Measurements from ENCODE around the gene LRRN2.

DNA sequence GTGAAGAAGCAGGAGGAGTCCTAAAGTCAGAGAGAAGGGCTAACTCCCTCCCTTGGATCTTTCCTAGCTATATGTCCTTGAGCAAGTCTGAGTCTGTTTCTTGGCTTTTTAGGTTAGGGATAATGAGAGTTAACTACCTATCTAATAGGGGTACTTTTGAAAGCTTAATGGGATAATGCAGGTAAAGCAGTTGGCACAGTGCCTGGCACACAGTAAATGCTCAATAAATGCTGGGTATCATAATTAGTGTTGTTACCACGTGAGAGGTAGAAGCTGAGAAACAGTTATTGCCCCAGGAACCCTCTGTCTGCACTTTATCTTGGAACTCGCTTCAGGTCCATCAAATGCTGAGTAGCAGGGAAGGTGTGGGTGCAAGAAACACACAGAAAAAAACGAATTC is 5.5 kb downstream of the LRRN2 start:
- TF ChIP-seq JUND (IDR thresholded peaks at IDR 0.05) (no peak), MXI1 (IDR thresholded peaks at IDR 0.05; ENCODE audit: low read depth, low read length) (no peak), CTCF (IDR thresholded peaks at IDR 0.05) (no peak), SMC3 (IDR thresholded peaks at IDR 0.05; ENCODE audit: low read depth, low read length) (no peak), RAD21 (IDR thresholded peaks at IDR 0.05; ENCODE audit: low read length) (no peak), EP300 (IDR thresholded peaks at IDR 0.05; ENCODE audit: borderline replicate concordance in 1 of 2, low read depth in 1 of 2, low read length in 1 of 2) (no peak), POLR2AphosphoS5 (IDR thresholded peaks at IDR 0.05; ENCODE audit: low read depth, low read length) (no peak), EZH2phosphoT487 (IDR thresholded peaks at IDR 0.05; ENCODE audit: borderline replicate concordance, low read depth) (no peak)
- TF ChIP-seq, protein P1, sequence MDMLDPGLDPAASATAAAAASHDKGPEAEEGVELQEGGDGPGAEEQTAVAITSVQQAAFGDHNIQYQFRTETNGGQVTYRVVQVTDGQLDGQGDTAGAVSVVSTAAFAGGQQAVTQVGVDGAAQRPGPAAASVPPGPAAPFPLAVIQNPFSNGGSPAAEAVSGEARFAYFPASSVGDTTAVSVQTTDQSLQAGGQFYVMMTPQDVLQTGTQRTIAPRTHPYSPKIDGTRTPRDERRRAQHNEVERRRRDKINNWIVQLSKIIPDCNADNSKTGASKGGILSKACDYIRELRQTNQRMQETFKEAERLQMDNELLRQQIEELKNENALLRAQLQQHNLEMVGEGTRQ (IDR thresholded peaks at IDR 0.05; ENCODE audit: borderline replicate concordance, low read depth, low read length) = no peak
- TF ChIP-seq, protein P2, sequence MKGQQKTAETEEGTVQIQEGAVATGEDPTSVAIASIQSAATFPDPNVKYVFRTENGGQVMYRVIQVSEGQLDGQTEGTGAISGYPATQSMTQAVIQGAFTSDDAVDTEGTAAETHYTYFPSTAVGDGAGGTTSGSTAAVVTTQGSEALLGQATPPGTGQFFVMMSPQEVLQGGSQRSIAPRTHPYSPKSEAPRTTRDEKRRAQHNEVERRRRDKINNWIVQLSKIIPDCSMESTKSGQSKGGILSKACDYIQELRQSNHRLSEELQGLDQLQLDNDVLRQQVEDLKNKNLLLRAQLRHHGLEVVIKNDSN (IDR thresholded peaks at IDR 0.05; ENCODE audit: borderline replicate concordance, low read depth) = no peak
- TF ChIP-seq, protein P3, sequence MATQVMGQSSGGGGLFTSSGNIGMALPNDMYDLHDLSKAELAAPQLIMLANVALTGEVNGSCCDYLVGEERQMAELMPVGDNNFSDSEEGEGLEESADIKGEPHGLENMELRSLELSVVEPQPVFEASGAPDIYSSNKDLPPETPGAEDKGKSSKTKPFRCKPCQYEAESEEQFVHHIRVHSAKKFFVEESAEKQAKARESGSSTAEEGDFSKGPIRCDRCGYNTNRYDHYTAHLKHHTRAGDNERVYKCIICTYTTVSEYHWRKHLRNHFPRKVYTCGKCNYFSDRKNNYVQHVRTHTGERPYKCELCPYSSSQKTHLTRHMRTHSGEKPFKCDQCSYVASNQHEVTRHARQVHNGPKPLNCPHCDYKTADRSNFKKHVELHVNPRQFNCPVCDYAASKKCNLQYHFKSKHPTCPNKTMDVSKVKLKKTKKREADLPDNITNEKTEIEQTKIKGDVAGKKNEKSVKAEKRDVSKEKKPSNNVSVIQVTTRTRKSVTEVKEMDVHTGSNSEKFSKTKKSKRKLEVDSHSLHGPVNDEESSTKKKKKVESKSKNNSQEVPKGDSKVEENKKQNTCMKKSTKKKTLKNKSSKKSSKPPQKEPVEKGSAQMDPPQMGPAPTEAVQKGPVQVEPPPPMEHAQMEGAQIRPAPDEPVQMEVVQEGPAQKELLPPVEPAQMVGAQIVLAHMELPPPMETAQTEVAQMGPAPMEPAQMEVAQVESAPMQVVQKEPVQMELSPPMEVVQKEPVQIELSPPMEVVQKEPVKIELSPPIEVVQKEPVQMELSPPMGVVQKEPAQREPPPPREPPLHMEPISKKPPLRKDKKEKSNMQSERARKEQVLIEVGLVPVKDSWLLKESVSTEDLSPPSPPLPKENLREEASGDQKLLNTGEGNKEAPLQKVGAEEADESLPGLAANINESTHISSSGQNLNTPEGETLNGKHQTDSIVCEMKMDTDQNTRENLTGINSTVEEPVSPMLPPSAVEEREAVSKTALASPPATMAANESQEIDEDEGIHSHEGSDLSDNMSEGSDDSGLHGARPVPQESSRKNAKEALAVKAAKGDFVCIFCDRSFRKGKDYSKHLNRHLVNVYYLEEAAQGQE (IDR thresholded peaks at IDR 0.05; ENCODE audit: low read depth, low read length) = no peak
